ENCODE data around the gene PTGDR2.
A peak's percentile ranks its signal among the peaks of the same experiment; 100 is the strongest.

The PTGDR2 gene

DNA sequence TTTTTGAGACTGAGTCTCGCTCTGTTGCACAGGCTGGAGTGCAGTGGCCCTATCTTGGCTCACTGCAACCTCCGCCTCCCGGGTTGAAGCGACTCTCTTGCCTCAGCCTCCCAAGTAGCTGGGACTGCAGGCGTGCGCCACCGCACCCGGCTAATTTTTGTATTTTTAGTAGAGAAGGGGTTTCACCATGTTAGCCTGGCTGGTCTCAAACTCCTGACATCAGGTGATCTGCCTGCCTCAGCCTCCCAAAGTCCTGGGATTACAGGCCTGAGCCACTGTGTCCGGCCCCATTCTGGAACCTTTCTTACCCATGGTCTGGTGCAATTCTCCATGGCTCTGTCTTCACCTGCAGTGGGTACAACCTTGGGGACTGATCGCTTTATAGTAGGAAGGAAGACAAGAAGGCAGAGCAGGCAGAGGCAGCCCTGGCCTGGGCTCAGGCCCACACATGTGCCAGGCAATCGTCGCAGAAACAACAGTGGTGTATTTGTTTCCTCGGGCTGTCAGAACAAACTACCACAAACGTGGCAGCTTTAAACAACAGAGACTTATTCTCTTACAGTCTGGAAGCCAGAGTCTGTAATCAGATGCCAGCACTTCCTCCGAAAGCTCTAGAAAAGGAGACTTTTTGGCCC, 4.0 kb upstream of the PTGDR2 start:
- peak in 22 of 51 donors; percentile 13 to 74 (median 39) for DNase-seq

DNA sequence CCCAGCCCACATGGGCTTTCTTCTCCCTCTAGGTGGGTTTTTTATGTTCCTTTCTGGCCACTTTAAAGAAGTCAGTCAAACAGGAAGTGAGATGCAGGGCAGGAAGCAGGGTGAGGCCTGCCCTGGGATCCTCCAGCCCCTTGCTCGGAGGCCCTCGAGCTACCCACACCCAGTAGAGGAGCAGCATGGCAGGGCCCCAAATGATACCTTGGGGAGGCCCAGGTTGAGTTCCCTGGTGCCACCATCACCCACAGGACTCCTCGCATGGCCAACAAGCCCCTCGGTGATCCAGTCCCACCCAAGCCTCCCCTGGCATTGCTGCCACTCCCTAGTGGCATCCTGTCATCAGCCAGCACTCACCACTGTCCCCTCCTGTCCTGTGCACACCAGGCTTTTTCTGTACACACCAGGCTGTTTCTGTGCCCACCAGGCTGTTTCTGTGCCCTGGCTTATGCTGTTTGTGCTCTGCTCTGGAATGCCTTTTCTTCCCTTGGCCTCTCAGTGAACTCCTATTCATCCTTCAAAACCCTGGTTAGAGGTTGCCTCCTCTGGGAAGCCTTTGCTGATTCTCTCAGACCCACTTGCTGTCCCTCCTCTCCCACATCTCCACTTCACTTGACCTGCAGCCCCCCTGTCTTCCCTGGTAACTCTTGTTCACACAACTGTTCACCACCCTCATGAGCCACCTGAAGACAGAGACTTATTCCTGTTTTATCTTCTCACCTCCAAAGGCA, 3.1 kb upstream of the PTGDR2 start:
- no peak for DNase-seq

DNA sequence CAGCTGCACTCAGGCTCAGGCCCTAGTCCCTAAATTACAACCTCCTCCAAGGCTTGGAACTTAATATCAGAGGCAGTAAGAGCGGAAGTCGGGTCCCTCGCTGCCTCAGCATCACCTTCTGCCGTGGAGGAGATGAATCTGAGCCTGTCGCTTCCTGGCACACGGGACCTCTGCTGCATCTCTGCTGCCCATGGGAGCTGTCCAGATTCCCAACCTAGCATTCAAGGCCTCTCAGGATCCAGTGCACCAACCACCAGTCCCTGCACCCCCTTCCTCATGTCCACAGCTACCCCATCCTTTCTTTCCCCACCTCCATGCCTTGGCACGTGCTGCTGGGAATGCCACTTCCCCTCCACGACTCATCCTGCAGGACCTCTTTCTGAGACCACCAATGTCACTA, 2.5 kb upstream of the PTGDR2 start:
- DNase-seq, result peak in 1 of 51 donors; percentile 3

DNA sequence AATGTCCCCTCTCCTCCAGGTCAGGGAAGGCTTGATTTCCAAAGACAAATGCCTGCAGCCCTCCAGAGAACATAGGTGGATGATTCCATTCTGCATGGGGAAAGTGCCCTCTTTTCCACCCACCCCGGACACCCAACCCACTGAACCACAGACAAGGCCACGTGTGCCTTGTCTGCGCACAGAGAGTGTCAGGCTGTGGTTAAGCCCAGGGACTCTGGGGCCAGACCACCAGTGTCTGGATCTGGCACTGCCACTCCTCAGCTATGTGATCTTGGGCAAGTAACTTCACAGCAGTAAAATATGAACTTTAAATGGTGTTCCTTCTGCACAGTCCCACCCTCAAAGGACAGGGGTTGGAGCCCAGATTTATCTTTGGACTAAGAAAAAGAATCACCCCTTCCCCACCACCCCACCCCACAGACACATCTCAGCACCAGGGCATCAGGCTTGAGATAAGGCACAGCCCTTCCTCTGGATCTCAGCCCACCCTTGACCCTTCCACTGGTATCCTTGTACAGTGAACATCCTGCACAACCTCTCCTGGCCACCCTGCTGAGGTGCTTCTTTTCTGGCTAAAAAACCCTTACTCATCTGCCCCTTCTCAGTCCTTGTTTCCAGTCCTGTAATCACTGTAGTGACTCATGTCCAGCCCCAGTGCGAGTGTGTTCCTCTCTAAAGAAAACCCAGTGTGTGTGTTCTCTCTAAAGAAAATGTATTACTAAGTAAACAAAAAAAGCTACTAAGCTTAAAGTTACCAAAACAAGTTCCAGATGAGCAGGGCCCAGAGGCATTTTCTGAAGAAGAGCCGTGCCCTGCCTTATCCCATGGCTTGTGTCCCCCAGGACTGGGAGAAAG, 1.9 kb upstream of the PTGDR2 start:
- no peak for DNase-seq

DNA sequence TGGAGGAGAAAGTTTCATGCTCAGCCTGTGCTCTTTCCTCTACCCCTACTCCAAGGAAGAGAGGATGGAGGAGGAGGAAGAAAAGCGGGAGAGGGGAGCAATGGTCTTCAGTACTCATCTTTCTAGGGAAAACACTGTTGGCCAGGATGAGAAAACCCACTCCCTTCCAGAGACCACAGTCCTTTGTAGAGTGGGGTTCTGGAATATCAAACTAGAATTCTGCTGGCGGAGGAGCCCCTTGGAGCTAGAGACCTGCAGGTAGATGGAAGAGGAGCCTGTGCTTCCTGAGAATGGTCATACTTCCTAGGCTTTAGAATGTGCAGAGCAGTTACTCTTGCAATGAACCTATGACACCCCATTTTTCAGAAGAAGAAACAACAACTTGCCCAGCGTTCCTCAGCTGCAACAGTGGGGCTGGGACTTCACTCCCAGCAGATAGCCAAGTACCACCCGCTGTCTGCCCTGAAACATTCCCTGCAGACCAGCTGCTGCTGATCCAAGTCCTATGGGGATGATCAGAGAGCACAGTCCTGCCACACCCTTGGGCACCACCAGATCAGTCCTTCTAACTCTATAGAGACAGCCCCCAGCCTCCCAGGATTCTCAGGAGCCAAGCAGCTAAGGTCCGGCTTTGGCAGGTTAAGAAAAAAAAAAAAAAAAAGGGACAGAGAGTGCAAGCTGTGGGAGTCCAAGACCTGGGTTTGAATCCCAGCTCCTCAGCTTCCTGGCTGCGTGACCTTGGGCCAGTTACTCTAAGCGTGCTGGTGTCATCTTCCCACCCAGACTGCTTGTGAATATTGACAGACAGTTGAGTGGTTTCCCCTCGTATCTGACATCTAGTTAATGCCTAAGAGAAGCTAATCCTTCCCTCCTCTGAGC, 664 bp downstream of the PTGDR2 start:
- no peak for DNase-seq

DNA sequence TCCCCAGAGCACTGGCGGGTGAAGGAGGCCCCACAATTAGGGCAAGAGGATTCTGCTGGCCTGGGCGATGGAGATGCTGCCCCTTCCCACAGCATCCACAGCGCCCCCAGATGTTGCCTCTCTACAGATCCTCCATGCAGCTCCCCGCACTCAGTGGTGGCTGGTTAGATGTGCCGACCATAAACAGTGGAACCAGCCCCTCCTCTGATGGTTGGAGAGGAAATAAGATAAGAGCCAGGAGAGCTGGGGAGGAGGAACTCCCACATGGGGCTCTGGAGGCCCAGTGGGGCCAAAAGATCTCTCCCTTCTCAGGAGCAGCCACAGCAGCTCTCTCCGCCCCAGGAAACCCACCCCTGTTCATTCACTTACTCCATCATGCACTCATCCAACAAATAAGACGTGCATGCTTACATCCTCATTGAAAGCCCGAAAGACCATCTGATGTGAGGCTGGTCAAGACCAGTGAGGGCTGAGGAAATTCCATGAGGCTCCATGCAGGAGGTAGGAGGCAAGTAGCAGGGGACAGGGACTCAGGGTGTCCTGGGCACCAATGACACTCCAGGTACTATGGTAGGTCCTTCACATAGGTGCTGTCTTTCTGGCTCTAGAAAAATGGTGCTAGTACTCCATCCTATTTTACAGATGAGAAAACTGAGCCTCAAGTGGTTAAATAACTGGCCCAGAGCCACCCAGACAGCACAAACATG, 1.5 kb downstream of the PTGDR2 start:
- DNase-seq, result no peak

DNA sequence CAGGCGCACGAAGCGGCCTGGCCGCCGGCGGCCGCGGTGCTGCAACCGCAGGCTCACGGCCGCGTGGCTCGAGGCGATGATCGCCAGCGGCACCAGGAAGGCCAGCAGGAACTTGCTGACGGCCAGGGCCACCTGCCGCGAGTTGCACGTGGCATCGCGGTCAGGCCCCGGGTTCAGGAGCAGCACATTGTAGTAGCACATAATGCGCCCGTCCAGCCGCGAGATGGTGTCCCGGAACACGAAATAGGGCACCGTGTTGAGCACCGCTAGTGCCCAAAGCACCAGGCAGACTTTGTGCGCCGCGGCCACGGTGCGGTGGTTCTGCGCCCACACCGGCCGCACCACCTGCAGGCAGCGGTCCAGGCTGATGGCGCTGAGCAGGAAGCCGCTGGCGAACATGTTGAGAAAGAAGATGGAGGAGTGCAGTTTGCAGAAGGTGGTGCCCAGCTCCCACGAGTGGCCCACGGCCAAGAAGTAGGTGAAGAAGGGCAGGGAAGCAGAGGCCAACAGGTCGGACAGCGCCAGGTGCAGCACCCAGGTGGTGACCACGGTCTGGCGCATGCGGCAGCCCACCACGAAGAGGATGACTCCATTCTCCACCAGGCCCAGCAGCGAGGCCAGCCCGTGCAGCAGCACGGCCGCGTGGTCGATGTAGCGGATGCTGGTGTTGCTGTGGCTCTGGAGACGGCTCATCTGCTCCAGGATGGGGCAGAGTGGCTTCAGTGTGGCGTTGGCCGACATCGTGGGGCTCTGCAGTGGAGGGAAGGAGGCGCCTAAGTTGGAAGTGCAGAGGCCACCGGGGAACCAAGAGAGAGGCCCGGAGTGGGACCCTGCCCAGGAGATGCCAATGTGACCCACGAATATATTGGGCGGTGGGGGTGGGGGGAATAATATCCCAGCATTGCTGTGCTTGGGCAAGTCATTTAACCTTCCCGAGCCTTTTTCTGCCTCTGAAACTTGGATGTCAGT, 2.5 kb downstream of the PTGDR2 start:
- DNase-seq, result no peak

DNA sequence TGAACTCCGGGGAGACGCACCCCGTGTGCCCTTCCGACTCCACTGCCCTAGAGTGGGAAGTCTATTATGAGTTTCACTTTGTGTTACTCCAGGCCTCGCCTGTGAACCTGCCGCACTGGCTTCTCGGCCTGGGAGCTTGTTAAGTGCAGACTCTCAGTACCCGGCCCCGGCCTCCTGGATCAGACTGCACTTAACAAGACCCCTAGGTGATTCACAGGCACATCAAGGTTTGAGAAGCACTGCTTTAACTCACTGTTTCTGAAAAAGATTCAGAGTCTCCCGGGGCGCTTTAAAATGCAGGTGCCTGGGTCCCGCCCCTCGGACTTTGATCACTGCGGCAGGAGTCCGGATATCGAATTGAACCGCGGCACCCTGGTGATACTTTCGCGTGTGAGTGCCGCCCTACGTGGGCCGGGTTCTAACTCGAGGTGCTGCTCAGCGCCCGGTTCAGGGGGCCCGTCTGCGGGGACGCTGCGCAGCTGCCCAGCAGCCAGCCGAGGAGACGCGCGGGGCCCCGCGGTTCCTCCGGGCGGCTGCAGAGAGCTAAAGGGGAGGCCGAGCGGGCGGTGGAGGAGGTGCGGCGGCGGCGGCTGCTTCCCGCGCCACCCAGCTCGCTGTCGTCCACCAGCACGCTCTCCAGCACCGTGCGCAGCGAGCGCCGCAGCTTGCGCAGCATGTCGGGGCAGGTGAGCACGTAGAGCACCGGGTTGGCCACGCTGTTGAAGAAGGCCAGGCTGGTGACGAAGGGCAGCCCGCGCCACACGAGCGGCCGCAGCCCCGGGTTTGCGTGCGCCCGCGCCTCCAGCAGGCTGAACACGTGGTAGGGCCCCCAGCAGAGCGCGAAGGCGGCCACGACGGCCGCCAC, 3.4 kb downstream of the PTGDR2 start:
- DNase-seq, result no peak

DNA sequence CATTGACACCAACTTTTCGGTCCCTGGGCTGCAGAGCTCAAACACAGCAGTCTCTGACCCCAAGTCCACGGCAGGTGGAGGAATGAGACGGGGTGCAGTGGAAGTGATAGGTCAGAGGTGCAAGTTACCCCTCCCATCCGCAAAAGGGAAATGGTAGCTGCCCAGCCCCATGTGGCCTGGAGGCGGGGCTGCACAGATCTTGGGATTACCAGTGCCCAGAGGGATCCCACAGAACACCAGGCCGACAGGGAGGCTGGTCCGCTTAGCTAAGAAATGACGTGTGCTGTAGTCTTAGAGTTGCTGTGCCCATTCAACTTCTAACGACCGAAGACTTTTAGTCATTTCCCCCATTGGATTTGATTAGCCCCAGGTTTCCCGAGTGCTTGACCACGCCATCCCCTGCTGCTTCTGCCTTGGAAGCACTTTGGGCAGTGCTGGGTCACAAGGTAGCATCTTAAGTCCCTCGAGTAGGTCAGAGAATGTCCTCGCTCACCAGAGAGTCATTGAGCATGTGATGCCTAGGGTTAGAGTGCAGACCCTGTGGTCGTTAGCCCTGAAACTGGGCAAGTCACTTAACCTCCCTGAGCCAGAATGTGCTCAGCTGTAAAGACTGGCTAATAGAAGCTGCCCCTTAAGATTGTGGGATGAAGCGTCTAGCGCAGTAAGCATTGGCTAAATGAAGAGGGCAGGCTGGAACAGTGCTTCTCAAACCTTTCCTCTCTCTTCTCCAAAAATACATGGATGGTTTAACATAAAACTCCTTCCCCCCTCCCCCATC, 4.2 kb downstream of the PTGDR2 start:
- no peak for DNase-seq

DNA sequence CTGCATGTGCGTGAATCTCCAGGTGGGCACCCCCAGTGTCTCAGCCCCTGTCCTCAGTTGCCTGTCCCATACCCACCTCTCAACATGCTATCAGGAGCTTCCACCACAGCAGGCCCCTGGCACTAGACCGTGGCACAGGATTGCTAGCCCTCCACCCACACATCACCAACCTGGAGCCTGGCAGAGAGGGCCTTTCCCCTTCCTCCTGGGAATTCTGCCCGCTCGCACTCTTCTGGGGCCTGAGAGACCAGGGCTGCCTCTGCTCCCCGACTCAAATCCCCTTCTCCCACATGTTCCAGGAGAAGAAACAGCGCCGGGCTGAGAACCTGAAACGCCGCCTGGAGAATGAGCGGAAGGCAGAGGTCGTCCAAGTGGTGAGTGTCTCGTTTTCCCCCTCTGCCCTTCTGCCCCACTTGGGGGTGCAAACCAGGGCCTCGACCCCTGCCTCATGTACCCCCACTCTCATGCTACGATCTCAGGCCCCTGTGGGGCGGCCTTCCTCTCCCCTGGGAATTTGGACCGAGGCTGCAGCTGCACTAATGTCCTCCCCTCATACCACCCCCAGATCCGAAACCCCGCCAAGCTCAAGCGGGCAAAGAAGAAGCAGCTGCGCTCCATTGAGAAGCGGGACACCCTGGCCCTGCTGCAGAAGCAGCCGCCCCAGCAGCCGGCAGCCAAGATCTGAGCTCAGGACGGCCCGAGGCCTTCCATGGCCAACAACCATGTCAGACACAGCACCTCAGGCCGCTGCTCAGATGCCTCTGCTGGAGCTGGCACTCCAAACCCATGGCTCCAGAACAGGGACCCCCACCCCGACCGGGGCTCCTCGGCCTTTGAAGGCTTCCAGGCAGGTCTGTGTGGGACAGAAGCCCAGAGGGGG, 5.9 kb downstream of the PTGDR2 start:
- no peak for DNase-seq

DNA sequence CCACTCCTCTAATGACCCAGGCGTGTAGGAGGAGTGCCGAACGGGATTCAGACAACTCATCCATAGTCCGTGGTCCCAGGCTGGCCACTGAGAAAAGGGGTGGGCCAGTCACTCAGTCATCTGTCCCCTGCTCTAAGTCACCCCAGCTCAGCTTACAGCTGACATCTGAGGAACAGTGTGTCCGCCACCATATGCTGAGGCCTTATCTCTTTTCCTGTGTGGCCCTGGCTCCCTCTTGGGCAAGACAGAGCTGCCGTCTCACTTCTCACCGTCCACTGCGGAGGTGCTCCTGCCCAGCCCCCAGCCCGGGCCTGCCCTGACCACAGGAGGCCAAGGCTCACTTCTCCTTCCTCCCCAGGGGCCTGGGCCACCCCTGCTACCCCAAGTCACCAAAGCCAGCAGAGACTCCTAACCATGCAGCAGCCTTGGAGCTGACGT, 7.0 kb downstream of the PTGDR2 start:
- no peak for DNase-seq

DNA sequence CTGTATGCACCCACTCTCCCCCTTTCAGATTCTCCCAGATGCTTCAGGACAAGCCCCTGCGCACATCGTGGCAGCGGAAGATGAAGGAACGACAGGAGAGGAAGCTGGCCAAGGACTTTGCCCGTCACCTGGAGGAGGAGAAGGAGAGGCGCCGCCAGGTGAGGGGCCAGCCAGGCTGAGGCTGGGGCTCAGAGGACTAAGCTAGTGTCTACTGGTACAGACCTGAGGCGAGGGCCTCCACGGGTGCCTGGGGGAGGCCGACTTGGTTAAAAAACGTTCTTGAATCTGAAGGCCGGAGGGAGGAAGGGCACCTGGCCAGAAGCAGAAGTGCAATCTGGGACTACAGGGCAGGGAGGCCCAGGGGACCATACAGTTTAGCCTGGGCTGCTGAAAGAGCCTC, 7.9 kb downstream of the PTGDR2 start:
- no peak for DNase-seq

DNA sequence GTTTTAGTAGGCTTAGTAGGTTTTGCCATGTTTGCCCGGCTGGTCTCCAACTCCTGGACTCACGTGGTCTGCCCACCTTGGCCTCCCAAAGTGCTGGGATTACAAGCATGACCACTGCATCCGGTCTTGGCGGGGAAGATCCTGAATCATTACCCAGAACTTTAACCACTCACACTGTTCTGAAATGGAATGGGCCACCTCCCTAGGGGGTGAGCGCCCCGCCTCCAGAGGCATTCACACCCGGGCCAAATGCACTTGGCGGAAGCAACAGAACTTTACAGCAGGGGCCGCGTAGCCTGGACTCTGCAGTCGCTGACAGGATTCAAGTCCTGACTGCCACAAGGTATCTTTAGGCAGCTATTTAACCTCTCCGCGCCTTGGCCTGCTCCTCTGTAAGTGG, 8.5 kb downstream of the PTGDR2 start:
- no peak for DNase-seq

DNA sequence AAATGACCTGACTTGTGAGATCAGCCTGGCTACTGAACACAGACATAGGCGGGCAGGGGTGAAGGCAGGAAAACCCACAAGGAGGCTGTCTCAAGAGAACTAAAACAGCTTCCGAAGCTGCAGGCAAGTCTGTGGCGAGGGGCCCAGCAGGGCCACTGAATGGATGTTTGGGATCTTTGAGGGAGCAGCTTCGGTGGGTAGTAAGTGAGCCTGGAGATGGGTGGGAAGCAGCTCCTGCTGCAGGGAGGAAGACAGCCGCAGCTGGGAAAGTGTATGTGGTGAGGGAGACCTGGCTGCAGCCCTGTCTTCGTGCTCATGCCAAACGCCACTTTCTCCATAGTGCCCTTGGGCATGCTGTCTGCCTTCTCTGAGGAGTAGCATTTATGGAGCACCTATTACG, 10.4 kb downstream of the PTGDR2 start:
- DNase-seq, result no peak

DNA sequence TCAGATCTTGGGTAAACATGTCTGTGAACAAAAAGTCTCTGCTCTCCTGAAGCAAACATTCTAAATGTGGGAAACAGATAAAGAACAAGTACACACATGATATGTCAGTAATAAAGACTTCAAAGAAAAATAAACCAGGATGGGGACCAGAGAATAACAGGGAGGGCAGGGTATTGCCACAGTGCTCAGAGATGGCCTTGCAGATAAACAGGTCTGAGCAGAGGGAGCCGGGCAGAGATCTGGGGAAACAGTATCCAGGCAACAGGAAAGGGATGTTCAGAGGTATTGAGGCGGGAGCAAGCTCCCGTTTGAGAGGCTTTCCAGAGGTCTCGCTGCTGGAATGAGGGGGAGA, 10.9 kb downstream of the PTGDR2 start:
- peak in 1 of 51 donors; percentile 12 for DNase-seq

DNA sequence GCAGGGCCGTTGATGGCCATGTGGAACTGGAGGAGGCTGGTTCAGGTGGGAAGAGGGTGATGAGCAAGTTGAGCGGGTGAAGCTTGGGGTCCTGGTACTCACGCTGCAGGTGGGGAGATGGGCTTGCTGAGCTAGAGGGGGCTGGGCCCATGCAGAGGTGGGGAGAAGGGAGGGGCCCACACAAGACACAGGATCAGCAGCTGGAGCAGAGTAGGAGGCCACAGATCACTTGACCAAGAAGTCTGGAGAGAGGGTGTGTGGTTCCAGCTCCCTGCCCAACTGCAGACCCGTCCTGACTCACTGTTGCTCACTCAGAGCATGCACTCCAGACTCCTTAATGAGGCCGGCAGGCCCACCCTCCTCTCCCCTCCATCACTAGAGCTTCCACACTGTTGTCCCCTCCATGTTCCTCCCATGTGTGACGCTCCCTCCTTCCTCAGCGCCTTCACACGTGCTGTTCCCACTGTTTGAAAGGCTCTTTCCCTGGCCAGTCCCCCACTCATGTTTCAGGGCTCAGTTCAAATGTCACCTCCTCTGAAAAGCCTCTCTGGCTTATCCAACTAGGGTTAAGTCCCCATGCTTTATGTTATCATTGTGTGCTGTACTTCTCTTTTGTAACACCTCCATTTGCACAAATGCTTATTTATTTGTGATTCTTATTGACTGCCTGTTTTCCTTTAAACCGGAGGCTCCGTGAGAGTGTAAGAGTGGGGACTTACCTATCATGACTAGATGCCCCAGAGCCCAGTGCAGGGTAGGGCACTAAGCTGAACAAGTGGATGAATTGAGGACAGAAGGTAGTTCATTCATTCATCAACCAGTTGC, 11.5 kb downstream of the PTGDR2 start:
- peak in 1 of 51 donors; percentile 12 for DNase-seq

All from hypothalamus (tissue), 51 donors.